ENCODE data around the gene UPK1B.
"Not testable (repeated sequence)": the region's sequence is repeated elsewhere in the genome, so short reads cannot be mapped to it uniquely, and the experiment has no call there.

Gene UPK1B

GRCh38 chr3:119173325-119173724, at the start of gene UPK1B:
UPK1B (plus strand) TSS chr3:119173598; CDS start chr3:119186742, 13,144 bp downstream.
- DNase-seq (ENCODE audit: low read depth in 2 of 2): no peak

- no peak for DNase-seq (ENCODE audit: low read depth in 2 of 2)
Measured at GRCh38 chr3:119125342-119125741, 48.1 kb upstream of the UPK1B start.

GRCh38 chr3:119125742-119126504, 47.5 kb upstream of the UPK1B start:
- no peak for DNase-seq (ENCODE audit: low read depth in 2 of 2)

GRCh38 chr3:119130291-119130690, 43.1 kb upstream of the UPK1B start:
- DNase-seq (ENCODE audit: low read depth in 2 of 2): not testable (repeated sequence)

- not testable (repeated sequence) for DNase-seq (ENCODE audit: low read depth in 2 of 2)
Measured at GRCh38 chr3:119132291-119132690, 41.1 kb upstream of the UPK1B start.

- DNase-seq (ENCODE audit: low read depth in 2 of 2): not testable (repeated sequence)
Measured at GRCh38 chr3:119139360-119139759, 34.0 kb upstream of the UPK1B start.

GRCh38 chr3:119140466-119140865, 32.9 kb upstream of the UPK1B start:
- DNase-seq (ENCODE audit: low read depth in 2 of 2): no peak

- no peak for DNase-seq (ENCODE audit: low read depth in 2 of 2)
Measured at GRCh38 chr3:119145128-119145499, 28.3 kb upstream of the UPK1B start.

GRCh38 chr3:119145500-119146167, 27.8 kb upstream of the UPK1B start, which contains the start of gene TEX55:
TEX55 (plus strand) TSS chr3:119146165; CDS start chr3:119146190, 25 bp downstream.
- no peak for DNase-seq (ENCODE audit: low read depth in 2 of 2)

- DNase-seq (ENCODE audit: low read depth in 2 of 2): no peak
Measured at GRCh38 chr3:119146578-119147375, 26.6 kb upstream of the UPK1B start.

- no peak for DNase-seq (ENCODE audit: low read depth in 2 of 2)
Measured at GRCh38 chr3:119147494-119147893, 25.9 kb upstream of the UPK1B start.

- DNase-seq (ENCODE audit: low read depth in 2 of 2): no peak
Measured at GRCh38 chr3:119148493-119149180, 24.8 kb upstream of the UPK1B start.

- no peak for DNase-seq (ENCODE audit: low read depth in 2 of 2)
Measured at GRCh38 chr3:119149484-119149883, 23.9 kb upstream of the UPK1B start.

GRCh38 chr3:119156868-119157267, 16.5 kb upstream of the UPK1B start:
- DNase-seq (ENCODE audit: low read depth in 2 of 2): no peak

GRCh38 chr3:119157971-119158370, 15.4 kb upstream of the UPK1B start:
- no peak for DNase-seq (ENCODE audit: low read depth in 2 of 2)

- no peak for DNase-seq (ENCODE audit: low read depth in 2 of 2)
Measured at GRCh38 chr3:119160361-119160760, 13.0 kb upstream of the UPK1B start.

GRCh38 chr3:119160815-119161214, 12.6 kb upstream of the UPK1B start:
- DNase-seq (ENCODE audit: low read depth in 2 of 2): no peak

GRCh38 chr3:119161240-119161639, 12.2 kb upstream of the UPK1B start:
- no peak for DNase-seq (ENCODE audit: low read depth in 2 of 2)

- DNase-seq (ENCODE audit: low read depth in 2 of 2): not testable (repeated sequence)
Measured at GRCh38 chr3:119164745-119165144, 8.7 kb upstream of the UPK1B start.

GRCh38 chr3:119170821-119171220, 2.6 kb upstream of the UPK1B start:
- DNase-seq (ENCODE audit: low read depth in 2 of 2): no peak

- DNase-seq (ENCODE audit: low read depth in 2 of 2): no peak
Measured at GRCh38 chr3:119175872-119176756, 2.7 kb downstream of the UPK1B start.

Data from stimulated activated CD8-positive, alpha-beta memory T cell treated with anti-CD3 and anti-CD28 coated beads, Interleukin-7, amount 100 ng/mL, for 4 hours (primary cell).